GM03348 (cell line): Measurements from ENCODE around the gene SSH2.
"Not testable (repeated sequence)": the region's sequence is repeated elsewhere in the genome, so short reads cannot be mapped to it uniquely, and the experiment has no call there.

Experiments
- DNase-seq: peaks from one replicate; pipeline ENCODE4 v3.0.0; 2012; ENCODE audit warnings: low spot score

SSH2 gene, protein sequence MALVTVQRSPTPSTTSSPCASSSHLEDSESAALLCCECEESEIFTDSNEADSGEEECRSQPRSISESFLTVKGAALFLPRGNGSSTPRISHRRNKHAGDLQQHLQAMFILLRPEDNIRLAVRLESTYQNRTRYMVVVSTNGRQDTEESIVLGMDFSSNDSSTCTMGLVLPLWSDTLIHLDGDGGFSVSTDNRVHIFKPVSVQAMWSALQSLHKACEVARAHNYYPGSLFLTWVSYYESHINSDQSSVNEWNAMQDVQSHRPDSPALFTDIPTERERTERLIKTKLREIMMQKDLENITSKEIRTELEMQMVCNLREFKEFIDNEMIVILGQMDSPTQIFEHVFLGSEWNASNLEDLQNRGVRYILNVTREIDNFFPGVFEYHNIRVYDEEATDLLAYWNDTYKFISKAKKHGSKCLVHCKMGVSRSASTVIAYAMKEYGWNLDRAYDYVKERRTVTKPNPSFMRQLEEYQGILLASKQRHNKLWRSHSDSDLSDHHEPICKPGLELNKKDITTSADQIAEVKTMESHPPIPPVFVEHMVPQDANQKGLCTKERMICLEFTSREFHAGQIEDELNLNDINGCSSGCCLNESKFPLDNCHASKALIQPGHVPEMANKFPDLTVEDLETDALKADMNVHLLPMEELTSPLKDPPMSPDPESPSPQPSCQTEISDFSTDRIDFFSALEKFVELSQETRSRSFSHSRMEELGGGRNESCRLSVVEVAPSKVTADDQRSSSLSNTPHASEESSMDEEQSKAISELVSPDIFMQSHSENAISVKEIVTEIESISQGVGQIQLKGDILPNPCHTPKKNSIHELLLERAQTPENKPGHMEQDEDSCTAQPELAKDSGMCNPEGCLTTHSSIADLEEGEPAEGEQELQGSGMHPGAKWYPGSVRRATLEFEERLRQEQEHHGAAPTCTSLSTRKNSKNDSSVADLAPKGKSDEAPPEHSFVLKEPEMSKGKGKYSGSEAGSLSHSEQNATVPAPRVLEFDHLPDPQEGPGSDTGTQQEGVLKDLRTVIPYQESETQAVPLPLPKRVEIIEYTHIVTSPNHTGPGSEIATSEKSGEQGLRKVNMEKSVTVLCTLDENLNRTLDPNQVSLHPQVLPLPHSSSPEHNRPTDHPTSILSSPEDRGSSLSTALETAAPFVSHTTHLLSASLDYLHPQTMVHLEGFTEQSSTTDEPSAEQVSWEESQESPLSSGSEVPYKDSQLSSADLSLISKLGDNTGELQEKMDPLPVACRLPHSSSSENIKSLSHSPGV (N-terminal part only)

DNA sequence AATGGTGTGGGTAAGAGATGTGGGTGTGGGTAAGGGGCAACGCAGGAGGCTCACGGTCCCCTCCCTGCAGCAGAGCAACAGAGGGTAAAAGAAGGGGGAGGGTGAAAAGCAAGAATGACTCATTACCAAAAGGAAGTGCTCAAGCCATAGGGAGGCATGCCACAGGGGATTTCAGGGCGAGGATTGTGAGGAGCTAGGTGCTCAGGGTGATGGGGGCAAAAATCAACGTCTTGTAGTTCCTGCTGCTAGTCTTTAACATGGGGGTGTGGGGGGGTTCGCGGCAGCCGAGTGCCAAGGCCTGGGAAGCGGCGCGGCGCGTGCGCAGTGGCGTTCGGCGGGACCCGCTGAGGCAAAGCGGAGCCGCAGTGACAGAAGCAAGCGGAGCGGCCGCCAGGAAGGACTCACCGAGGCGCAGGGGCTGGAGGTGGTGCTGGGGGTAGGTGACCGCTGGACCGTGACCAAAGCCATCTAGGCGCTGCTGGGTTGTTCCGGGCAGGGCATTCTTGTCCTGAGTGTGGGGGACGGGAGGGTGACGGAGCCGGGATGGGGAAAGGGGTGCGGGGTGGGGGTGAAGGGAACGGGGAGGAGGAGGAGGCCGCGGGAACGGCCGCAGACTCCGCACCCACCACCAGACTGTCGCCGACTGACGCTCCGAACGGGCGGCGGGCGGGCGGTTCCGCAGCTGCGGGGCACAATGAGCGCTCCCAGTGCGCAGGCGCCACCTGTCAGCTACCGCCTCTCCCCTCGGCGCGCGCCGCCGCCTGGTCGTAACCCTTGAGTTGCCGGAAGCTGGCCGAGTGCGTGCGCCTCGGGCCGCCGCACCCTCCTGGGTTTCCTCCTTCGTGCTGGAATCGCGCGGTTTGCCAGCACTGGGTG, at the start of gene SSH2:
SSH2 (minus strand) TSS at position 696 of the 876 bp plus-strand sequence; CDS start at position 468, 228 bp downstream.
- peak; percentile 95 for DNase-seq

DNA sequence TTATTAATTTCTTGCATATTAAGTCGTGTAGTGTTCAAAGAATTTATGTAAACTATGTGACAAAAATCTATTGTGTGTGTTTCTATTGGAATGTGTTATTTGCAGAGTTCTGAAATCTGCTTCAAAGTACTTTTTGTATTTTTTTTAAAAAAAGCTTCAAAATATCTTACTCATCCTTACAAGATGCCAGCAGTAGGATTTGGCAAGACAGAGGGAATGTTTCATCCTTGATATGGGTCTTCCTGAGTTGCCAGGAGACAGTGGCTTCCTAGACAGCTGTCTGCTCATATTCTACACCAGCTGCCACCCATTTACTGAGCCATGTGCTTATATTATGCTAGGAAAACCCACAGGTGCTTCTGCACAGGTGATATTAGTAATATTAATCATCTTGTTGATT, 47.8 kb upstream of the SSH2 start:
- peak; percentile 82 for DNase-seq

DNA sequence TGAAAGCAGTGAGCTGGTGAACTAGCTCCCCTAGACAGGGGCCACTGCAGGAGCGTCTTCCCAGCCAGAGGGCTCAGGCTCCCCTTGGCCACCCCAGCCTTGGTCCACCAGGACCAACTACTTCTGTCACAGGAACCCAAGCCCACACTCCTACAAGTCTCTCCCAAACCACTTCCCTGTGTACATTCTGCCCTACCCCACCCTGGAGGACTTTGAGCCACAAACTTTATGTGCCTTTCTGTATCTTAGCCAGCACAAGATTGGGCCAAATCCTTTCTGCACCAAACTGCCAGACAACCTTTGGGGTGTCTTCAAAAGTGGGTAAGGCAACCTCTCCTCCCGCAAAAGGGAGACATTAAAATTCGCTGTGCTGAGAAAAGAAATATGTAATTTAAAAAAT, 43.0 kb upstream of the SSH2 start:
- DNase-seq, result no peak

DNA sequence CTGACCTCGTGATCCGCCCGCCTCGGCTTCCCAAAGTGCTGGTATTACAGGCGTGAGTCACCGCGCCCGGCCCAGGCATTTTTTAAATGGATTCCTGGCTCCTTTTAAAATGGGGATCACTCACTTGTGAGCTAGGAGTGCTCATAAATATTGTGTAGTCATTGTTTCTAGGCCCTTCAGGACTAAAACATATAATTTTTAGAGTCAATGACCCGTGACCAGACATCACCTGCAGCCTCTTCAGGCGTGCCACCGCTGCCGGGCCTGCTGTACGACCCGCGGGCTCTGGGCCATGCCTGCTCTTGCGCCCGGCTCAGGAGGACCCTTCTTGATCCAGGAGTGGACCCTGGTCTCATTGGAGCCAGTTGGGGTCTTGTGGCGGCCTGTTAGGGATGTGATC, 42.2 kb upstream of the SSH2 start:
- no peak for DNase-seq

DNA sequence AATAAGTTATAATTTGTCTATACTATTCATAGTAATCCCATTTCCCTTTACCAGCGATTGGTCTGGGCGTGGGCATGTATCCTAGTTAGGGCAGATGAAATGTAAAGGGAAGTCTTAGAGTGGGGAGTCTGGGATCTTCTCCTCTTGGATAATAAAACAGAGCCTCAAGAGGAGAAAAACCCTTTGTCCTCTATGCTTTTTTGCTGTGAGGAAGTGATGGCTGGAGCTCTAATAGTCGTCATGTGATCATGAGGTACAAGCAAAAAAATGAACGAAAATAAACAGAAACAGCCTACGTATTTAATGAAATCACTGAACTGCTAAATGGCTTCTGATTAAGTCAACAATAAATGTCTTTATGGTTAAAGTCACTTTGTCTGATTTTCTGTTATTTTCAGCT, 38.2 kb upstream of the SSH2 start:
- no peak for DNase-seq

DNA sequence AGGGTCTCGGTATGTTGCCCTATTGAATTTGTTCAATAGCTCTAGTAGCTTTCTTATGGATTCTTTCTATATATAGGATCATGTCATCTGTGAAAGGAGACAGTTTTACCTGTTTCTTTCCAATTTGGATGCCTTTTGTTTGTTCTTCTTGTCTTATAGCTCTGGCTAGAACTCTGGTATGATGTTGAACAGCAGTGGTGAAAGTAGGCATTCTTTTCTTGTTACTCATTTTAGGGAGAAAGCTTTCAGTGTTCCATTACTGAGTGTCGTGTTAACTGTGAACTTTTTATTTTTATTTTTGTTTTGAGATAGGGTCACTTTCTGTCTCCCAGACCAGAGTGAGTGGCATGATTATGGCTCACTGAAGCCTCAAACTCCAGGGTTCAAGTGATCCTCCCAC, 32.6 kb upstream of the SSH2 start:
- DNase-seq, result no peak

DNA sequence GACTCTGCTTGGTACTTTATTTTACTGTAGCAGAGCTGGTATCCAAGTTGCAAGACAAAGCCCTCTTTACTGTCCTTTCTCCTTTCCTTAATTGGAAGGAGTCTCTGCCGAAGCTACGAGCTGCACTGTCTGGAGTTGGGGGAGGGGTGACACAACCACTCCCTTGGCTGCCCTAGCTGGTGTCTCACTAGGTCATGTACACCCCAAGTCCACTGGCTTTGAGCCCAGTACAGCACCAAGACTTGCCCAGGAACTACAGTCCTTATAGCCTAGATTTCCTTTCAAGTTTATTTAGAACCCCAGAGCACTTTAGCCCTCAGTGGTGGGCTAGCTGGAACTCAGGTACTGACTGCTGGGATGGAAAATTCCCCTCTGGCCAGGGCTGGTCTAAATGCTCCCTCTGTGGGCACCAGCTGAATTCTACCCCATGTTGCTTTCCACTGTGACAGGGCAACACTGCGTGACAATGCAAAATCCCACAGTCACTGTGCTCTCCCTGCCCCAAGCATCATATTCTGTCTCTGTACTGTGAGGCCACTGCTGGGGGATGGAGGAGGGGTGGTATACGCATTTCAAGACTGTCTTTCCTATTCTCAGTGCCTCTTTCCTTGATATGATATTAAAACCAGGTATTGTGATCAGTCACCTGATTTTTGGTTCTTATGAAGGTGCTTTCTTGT, 29.8 kb upstream of the SSH2 start:
- DNase-seq, result no peak

DNA sequence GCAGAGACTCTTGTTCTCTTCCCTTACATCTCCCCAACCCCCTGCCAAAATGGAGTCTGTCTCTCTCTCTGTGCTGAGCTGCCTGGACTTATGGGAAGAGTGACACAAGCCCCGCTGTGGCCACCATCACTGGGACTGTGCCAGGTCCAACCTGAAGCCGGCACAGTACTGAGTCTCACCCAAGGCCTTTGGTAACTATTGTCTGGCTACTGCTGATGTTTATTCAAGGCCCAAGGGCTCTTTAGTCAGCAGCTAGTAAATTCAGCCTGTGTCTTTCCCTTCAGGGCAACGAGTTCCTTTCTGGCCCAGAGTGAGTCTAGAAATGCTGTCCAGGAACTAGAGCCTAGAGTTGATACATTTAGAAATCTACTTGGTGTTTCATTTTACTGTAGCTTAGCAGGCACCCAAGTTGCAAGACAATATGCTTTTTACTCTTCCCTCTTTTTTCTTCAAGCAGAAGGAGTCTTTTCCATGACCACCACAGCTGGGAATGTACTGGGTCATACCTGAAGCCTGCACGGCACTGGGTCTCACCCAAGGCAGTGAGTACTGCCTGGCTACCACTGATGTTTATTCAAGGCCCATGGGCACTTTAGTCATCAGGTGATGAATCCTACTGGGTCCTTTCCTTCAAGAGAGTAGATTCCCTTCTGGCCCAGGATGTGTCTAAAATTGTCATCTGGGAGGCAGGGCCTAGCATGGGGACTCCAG, 29.1 kb upstream of the SSH2 start:
- no peak for DNase-seq

DNA sequence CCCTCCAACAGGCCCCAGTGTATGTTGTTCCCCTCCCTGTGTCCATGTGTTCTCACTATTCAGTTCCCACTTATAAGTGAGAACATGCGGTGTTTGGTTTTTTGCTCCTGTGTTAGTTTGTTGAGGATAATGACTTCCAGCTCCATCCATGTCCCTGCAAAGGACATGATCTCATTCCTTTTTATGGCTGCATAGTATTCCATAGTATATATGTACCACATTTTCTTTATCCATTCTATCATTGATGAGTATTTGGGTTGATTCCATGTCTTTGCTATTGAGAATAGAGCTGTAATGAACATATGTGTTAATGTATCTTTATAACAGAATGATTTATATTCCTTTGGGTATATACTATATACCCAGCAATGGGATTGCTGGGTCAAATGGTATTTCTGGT, 27.5 kb upstream of the SSH2 start:
- not testable (repeated sequence) for DNase-seq

DNA sequence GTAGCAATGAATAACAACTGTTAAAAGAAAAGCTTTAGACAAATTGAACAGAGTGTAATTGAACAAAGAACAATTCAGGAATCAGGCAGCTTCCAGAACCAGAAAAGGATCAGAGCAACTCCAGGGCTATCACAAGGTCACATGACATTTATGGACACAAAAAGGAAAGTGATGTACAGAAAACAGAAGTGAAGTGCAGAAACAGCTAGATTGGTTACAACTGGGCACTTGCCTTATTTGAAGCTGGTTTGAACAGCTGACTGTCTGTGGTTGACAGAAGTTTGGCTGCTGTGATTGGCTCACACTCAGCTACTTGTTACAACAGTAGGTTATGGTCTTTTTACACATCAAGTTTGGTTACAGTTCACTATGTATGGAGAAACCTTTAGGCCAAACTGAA, 26.2 kb upstream of the SSH2 start:
- DNase-seq, result no peak

DNA sequence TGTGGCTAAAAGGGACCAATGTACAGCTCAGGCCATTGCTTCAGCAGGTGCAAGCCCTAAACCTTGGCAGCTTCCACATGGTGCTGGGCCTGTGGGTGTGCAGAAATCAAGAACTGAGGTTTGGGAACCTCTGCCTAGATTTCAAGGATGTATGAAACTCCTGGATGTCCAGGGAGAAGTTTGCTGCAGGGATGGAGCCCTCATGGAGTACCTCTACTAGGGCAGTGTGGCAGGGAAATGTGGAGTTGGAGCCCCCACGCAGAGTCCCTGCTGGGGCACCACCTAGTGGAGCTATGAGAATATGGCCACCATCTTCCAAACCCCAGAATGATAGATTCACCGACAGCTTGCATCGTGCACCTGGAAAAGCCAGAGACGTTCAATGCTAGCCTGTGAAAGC, 24.4 kb upstream of the SSH2 start:
- DNase-seq, result no peak

DNA sequence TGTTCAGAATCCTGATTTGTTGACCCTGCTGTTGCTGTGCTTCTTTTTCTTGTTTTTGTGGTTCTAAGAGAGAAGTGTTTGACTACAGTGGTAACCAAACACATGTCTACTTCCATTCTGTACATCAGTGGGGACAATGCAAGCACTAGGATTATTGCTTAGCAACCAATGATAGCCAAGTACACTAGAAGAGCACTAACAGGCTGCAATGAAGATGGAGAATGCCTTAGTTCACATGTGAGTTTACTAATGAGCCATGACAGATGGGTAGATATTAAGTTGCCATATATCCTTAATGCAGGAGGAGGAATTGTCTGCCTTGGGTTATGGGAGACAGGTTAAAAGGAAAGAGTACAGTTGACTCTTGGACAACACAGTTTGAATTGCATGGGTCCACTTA, 19.7 kb upstream of the SSH2 start:
- no peak for DNase-seq

DNA sequence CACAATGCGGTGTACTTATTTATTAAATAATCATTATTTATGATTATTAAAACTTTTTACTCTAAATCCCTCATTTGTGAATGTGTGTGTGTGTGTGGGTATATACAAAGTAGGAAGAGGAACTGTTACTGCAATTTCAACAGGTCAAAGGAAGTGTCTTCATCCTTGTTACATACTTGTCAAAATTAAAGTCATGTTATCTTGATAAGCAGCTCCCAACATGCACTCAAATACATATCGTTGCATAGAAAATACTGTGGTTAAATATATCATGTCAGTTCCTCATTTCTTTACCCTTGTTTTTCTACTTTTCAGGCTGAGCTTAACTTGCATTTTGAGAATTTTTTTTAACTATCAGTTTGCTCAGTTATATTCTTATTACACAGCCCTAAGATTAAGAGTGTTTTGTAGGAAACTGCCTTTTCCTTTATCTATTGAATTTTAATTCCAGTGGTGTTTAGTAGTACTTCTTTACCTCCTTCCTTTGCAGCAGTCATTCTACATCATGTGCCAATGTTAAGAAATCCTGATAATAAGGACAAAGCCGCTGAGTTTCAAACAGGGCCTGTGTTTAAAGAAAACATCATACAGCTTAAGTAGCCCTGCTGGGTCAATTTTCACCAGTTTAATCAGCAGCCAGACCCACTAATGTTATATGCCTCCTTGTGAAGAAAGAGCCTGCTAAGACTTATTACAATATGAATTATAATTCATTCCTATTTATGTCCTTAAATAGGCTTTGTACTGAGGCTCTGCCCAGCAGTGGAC, 18.6 kb upstream of the SSH2 start:
- DNase-seq, result no peak

DNA sequence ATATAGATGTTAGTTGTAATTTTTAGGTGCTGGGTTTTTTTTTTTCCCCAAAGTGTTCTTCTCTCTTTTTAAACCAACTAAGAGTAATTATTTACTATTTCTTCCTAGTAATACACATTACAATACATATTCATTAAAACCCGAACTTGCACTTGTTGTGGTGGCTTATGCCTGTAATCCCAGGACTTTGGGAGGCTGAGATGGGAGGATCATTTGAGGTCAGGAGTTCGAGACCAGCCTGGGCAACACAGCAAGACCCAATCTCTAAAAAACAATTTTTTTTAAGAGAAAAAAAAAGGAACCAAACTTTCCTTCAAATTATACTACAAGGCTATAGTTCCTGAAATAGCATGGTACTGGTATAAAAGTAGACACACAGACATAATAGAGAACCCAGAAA, 15.3 kb upstream of the SSH2 start:
- no peak for DNase-seq

DNA sequence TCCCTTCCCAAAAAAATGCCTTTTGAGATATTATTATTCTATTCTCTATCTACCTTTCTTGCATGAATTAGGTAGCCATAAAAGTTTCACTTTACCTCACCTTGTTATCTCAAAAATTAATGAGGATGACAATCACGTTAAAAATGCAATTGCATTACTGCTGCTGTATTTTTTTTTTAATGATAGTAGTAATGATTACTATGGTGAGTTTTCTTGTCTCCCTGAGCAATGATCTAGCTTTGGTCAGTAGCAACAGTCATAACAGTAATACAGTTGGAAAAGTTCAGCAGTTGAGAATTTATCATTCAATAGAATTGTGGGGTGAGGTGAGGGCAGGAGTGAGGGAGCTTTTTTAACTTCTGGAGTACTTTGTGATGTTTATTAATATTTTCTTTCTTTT, 11.3 kb upstream of the SSH2 start, which contains the start of gene EFCAB5:
EFCAB5 (plus strand) TSS at position 301 of the 400 bp plus-strand sequence. CDS start 163 bp downstream, outside the sequence.
- no peak for DNase-seq

DNA sequence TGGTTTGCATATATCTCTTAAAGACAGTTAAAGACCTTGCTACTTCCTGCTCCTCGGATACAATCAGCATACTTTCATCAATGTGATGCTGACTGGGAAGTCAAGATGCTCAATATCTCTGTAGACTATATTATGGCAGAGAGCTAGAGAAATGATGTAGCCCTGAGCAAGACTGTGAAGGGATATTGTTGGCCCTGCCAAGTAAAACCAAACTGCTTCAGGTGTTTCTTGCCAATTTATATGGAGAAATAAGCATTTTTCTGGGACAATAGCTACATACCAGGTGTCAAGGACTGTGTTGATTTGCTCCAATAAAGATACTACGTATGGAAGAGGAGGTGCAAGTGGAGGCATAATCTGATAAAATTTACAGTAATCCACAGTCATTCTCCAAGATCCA, 6.7 kb upstream of the SSH2 start:
- no peak for DNase-seq

DNA sequence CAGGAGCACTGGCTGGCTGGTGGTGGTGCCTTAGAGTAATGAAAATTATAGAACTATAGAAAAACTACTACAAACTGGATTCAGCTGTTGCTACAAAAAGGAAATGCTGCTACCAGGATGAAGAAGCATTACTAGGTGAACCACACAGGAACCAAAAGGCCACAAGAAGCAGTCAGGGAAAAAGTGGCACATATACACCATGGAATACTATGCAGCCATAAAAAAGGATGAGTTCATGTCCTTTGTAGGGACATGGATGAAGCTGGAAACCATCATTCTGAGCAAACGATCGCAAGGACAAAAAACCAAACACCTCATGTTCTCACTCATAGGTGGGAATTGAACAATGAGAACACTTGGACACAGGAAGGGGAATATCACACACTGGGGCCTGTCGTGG, 5.9 kb upstream of the SSH2 start:
- DNase-seq, result not testable (repeated sequence)

DNA sequence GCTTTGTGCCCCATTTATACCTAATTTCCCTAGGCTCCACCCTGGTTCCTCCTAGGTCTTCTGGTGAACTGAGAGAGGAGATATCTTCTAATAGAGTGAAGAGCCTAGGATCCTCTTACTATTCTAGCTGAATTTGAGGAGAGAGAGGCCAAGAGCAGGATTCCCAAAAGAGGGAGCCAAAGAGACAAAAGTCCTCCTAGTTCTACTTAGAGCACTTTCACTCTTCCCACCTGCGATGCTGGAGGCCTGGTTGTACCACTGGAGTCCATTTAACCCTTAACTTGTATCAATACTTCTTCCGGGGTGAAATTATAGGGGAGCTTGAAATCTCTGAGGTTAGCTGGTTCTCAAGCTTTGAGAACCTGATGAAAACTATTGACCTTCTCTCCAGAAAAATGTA, 3.4 kb upstream of the SSH2 start:
- DNase-seq, result peak; percentile 24

DNA sequence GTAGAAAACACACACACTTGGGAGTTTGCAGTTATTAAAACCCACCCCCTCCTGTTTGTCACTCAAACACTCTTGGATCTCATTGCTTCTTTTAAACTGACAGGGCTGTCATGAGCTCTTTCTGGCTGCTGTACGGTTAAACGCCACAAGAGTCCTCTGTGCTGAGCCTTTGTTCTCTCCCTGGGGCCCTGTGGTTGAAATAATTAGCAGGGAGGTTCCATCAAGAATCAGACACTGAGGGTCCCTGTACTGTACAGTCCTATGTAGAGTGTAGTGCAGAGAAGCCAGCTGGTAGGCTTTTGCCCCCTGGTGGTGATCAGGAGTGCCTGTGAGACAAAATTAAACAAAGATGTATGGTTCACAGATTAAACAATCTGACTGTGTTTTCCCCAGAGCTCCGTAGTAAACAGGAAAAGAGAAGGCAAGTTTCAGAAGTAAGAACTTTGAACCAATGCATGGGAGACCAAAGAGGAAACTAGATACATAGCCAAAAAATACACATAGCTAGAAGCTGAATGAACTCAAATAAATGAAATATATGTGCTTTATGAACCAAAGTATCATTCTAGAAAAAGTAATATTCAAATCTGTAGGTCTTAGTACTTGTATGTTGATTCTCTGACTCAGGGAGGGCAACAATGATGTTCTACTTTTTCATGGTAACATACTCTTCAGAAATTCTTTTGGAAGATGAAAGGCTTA, 1.4 kb upstream of the SSH2 start:
- peak; percentile 77 for DNase-seq
